Erythroblast (primary cell): ENCODE measurements around the gene PTTG1IP2.

Experiments used
- GATA1 ChIP-seq: IDR thresholded peaks from 2 replicates; pipeline ENCODE4 v1.6.1; 2011; ENCODE audit warnings: low read depth, mild to moderate bottlenecking, control low read depth, low read length, moderate library complexity
- POLR2A ChIP-seq: IDR thresholded peaks from 2 replicates; pipeline ENCODE4 v1.6.1; 2011; ENCODE audit warnings: mild to moderate bottlenecking, low read length

- TF ChIP-seq POLR2A (no peak), GATA1 (no peak)
Measured at GRCh38 chr7:90432752-90433151, 36.7 kb upstream of the PTTG1IP2 start.
